ENCODE data around the gene FTCDNL1. TPM values are rescaled to one million over a fixed set of nuclear protein-coding genes. Genes with fewer than 3 reads are reported as not detected.

FTCDNL1 gene
- total RNA-seq, 1 donor from 2014 or later = 0.40 TPM

GRCh38 chr2:199842631-199843395, 8.2 kb downstream of the FTCDNL1 start:
- no peak for DNase-seq (ENCODE audit: low read depth in 2 of 2)

GRCh38 chr2:199841409-199841808, 9.6 kb downstream of the FTCDNL1 start:
- no peak for DNase-seq (ENCODE audit: low read depth in 2 of 2)

- no peak for DNase-seq (ENCODE audit: low read depth in 2 of 2)
These were observed 12.6 kb downstream of the FTCDNL1 start for GRCh38 chr2:199838399-199838798.

- DNase-seq (ENCODE audit: low read depth in 2 of 2) = no peak
These were observed 14.0 kb downstream of the FTCDNL1 start for GRCh38 chr2:199836943-199837342.

GRCh38 chr2:199833525-199833924, 17.5 kb downstream of the FTCDNL1 start:
- no peak for DNase-seq (ENCODE audit: low read depth in 2 of 2)

- DNase-seq (ENCODE audit: low read depth in 2 of 2) = no peak
These were observed 20.5 kb downstream of the FTCDNL1 start for GRCh38 chr2:199830531-199830930.

- no peak for DNase-seq (ENCODE audit: low read depth in 2 of 2)
These were observed 21.4 kb downstream of the FTCDNL1 start for GRCh38 chr2:199829628-199830027.

GRCh38 chr2:199819746-199820145, 31.2 kb downstream of the FTCDNL1 start:
- no peak for DNase-seq (ENCODE audit: low read depth in 2 of 2)

- no peak for DNase-seq (ENCODE audit: low read depth in 2 of 2)
These were observed 32.2 kb downstream of the FTCDNL1 start for GRCh38 chr2:199818754-199819153.

GRCh38 chr2:199818026-199818425, 33.0 kb downstream of the FTCDNL1 start:
- no peak for DNase-seq (ENCODE audit: low read depth in 2 of 2)

GRCh38 chr2:199814817-199815211, 36.2 kb downstream of the FTCDNL1 start:
- DNase-seq (ENCODE audit: low read depth in 2 of 2) = no peak

GRCh38 chr2:199814101-199814816, 36.7 kb downstream of the FTCDNL1 start:
- DNase-seq (ENCODE audit: low read depth in 2 of 2) = no peak

GRCh38 chr2:199812493-199812892, 38.5 kb downstream of the FTCDNL1 start:
- DNase-seq (ENCODE audit: low read depth in 2 of 2) = no peak

GRCh38 chr2:199811346-199811745, 39.6 kb downstream of the FTCDNL1 start:
- no peak for DNase-seq (ENCODE audit: low read depth in 2 of 2)

GRCh38 chr2:199810422-199811171, 40.4 kb downstream of the FTCDNL1 start:
- no peak for DNase-seq (ENCODE audit: low read depth in 2 of 2)

- no peak for DNase-seq (ENCODE audit: low read depth in 2 of 2)
These were observed 43.0 kb downstream of the FTCDNL1 start for GRCh38 chr2:199807966-199808365.

GRCh38 chr2:199806179-199806578, 44.8 kb downstream of the FTCDNL1 start:
- DNase-seq (ENCODE audit: low read depth in 2 of 2) = no peak

GRCh38 chr2:199804831-199805230, 46.2 kb downstream of the FTCDNL1 start:
- DNase-seq (ENCODE audit: low read depth in 2 of 2) = no peak

GRCh38 chr2:199798831-199799580, 52.0 kb downstream of the FTCDNL1 start:
- peak; percentile 14 to 16 for DNase-seq (ENCODE audit: low read depth in 2 of 2)

- DNase-seq (ENCODE audit: low read depth in 2 of 2) = no peak
These were observed 53.3 kb downstream of the FTCDNL1 start for GRCh38 chr2:199797431-199798403.
